Fibroblast of upper back skin (primary cell): ENCODE data around the gene OR5K2.

Experiments used
- DNase-seq: peaks from one replicate; pipeline ENCODE4 v3.0.0-alpha.2; 2013

The OR5K2 gene

GRCh38 chr3:98525494-98525893 lies 28.0 kb downstream of the OR5K2 start:
- no peak for DNase-seq

GRCh38 chr3:98528474-98529346 lies 31.2 kb downstream of the OR5K2 start:
- no peak for DNase-seq

GRCh38 chr3:98529856-98530459 lies 32.5 kb downstream of the OR5K2 start:
- no peak for DNase-seq

GRCh38 chr3:98530676-98531075 lies 33.2 kb downstream of the OR5K2 start:
- no peak for DNase-seq

GRCh38 chr3:98531622-98532274 lies 34.3 kb downstream of the OR5K2 start, which contains the start of gene GPR15:
Gene GPR15 (plus strand): TSS chr3:98531978. CDS start chr3:98532034, 56 bp downstream.
- DNase-seq, result no peak

GRCh38 chr3:98532275-98532637 lies 34.8 kb downstream of the OR5K2 start:
- DNase-seq, result no peak

- DNase-seq, result no peak
Observed at GRCh38 chr3:98532709-98533571, 35.5 kb downstream of the OR5K2 start.

GRCh38 chr3:98534168-98534567 lies 36.7 kb downstream of the OR5K2 start:
- DNase-seq, result no peak

GRCh38 chr3:98534734-98535133 lies 37.3 kb downstream of the OR5K2 start:
- no peak for DNase-seq

GRCh38 chr3:98536456-98537017 lies 39.1 kb downstream of the OR5K2 start:
- no peak for DNase-seq

- no peak for DNase-seq
Observed at GRCh38 chr3:98540346-98540745, 42.9 kb downstream of the OR5K2 start.

GRCh38 chr3:98541695-98542094 lies 44.2 kb downstream of the OR5K2 start:
- no peak for DNase-seq

- DNase-seq, result no peak
Observed at GRCh38 chr3:98542623-98543022, 45.1 kb downstream of the OR5K2 start.

- no peak for DNase-seq
Observed at GRCh38 chr3:98545940-98546339, 48.5 kb downstream of the OR5K2 start.
